GM19468 (cell line): ENCODE measurements around the gene GDAP2.

Experiments
- ATAC-seq: cut with Tn5 transposase; IDR thresholded peaks from one replicate; pipeline ENCODE4 v1.9.1; 2021; ENCODE audit warnings: mild to moderate bottlenecking, moderate library complexity, moderate number of reproducible peaks; ENCODE audit not compliant: unreplicated experiment; ENCODE audit errors: extremely low read depth

The GDAP2 gene

DNA sequence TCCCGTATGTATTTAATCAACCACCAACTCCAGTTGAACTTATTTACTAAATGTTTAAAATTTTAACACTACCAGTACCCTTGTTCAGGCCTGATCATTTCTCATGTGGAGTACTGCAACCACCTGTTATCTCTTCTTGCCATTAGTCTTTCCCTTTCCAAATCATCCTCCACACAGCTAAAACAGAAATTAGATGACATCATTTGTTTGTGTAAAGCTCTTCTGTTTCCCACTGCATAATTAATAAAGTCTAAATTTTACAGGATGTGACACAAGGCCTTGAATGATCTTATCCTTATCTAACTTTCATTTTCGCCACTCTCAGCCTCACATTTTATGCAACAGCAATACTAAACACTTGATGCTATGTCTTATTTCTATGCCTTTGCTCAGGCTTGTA, 24.4 kb downstream of the GDAP2 start:
- ATAC-seq, result no peak

DNA sequence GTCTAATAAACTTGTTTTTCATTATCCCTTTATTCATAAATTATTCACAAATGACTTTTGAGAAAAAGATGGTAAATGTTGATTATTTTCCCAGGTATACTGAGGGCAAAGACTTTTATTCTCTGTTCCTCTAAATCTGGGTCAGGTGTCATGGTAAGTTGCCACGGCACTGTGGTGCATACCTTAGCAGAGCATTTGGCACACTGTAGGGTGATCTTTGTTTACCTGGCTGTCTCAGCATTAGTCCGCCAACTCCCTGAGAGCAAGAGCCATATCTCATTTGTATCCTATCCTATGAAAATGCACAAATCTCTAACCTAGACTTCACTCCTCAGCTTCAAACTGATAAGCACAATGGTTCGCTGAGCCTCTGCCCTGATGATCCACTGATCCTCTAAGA, 24.9 kb downstream of the GDAP2 start:
- ATAC-seq, result no peak

DNA sequence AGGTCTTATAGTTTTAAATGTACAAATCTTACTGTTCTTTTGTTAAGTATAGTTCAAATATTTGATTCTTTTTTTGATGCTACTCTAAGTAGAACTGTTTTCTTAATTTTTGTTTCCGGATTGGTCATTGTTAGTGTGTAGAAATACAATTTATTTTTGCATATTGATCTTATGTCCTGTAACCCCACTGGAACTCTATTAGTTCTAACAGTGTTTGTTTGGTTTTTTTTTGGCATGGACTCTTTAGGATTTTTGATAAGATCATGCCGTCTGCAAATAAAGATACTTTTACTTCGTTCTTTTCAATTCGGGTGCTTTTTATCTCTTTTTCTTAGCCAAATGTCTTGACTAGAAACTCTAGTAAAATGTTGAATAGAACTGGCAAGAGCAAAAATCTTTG, 26.5 kb downstream of the GDAP2 start:
- no peak for ATAC-seq

DNA sequence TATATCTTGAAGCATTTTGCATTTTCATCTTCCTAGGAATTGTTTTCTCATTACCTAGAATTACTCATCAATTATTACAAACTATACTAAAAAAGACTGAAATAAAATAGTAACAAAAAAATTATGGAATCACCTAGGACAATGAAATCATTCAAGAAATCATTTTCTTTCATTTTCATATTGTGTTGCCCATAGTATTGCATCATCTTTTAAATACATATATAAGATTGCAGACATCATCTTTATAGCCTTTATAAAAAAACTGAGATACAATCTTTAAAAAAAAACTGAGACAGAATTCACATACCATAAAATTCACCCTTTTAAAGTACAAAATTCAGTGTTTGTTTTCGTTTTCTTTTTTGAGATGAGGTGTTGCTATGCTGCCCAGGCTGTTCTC, 29.6 kb downstream of the GDAP2 start:
- ATAC-seq, result no peak

DNA sequence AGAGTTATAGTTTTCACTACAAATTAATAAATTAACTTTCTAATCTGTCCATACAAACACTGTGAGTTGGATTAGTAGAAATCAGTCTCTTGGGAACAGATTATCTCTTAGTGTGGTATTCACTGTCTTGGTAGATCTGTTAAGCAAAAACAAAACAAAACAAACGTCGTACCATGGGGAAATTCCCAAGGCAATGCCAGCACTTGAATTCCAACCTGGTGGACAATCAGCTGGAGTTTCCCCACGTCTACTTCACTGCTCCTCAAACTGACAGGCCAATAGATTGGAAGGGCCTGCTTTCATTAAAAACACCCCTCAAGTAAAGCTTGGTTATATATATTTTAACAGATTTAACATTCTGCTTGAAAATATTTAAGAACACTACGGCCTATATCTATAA, 31.9 kb downstream of the GDAP2 start:
- no peak for ATAC-seq

DNA sequence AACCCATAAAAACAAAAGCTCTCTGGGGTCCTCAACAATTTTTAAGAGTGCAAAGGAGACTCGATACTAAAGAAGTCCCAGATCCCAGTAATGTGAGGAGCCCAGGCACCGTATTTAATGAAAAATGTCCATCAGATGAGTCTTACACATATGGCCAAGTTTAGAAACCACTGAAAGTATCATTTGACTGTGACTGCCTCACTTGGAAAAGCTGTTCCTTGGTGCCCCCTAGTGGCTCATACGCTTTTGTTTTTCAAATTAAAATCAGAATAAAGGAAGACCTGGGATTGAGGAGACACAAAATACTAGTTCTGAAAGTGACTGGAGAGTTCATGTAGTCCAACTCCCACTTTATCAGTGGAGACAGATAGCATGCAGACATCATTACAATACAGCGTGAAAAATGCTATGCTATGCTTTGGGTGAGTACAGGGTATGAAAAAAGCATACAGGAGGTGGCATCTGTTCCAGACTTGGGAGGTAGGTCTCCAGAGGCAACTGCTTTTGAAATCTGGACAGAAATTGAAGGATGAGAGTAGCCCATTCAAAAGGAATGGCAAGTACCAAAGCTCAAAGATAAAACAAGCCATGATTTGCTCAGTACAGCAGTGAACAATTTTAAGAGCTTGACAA, 33.8 kb downstream of the GDAP2 start:
- ATAC-seq, result no peak

DNA sequence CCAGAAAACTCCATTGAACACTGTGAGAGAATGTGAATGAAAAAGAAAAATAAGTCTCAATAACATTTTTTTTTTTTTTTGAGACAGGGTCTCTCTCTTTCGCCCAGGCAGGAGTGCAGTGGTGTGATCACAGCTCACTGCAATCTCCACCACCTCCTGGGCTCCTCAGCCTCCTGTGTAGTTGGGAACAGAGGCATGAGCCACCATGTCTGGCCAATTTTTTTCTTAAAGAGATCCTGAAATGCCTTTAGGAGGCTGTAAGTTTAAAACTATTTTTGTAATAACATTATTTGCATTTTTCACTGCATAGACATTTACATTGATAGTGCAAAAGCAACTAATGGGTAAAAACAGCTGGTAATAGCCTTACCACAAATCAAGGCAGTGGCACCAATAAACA, 35.3 kb downstream of the GDAP2 start:
- no peak for ATAC-seq

DNA sequence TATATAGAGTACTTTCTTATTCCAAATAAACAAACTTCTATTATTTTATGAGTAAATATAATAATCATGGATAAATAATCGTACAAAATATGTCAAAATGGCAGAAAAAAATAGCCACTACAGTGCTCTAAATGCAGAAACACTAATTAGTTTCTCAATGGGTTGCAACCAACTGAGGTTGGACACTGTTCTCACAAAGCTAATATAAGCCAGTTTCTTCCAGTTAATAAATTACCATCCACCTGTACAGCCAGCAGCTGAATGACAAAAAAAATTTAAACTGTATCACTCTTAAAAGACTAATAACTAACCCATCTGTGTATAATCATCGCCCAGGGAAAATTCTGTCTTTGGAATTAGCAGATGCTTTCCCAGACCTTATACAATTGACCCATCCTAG, 36.9 kb downstream of the GDAP2 start:
- no peak for ATAC-seq

DNA sequence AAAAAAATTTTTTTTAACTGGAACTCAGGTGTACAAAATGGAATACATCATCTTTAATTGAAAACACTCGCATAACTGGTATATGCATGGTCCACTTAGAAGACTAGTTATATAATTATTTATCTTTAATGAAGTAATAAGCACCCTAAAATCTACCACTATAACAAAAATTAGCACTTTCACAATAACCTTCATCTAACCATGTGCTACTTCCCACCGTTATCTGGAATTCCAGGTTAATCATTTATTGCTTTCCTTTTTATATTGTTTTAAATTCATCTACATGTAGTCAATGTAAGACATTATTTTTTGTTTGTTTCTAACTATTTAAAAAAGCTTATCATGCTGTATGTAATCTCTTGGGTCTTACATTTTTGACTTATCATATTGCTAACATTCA, 39.0 kb downstream of the GDAP2 start:
- no peak for ATAC-seq

DNA sequence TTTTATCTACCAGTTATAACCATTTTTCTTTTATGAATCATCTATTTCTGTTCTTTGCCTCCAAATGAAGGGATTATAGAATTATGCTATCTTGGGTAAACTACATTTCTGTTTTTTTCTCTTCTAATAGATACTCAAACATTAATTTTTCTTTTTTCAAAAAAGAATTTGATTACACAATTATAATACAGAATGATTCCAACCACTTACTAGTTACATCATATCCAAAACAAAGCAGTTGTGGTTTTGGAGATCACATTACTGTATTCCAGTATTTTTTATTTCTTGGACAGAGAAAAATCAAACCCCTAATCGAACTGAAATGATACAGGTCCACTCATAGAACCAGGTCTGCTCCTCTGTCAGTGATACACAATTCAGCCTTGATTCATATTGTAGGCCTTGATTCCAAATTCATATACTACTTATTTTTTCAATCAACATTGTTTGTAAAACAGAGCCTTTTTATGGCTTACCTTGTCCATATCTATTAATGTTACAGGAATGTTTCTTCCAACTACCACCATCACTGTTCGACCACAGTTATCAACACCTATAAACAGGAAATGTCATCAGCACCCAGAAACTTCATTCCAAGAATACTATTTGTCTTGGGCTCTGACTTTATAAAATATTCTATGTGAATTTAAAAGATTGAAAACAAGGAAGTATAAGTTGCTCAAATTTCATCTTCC, 43.2 kb downstream of the GDAP2 start:
- ATAC-seq, result no peak

DNA sequence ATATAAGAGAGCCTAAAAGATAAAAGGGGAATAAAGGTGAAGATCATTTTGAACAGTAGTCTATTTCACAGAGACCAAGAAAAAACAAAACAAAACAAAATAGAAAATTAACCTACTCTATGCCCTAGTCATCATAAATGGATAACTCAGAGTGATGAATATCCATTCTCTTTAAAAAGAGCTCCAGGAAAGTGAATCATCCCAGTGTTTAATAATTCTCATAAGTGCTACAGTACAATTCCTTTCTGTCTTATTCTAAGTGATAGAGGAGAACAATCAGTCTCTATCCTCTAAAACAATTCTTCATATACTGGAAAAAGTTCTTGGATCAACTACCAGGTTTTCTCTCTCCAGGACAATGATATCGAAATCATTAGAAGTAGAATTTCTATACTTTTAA, 45.8 kb downstream of the GDAP2 start:
- no peak for ATAC-seq

DNA sequence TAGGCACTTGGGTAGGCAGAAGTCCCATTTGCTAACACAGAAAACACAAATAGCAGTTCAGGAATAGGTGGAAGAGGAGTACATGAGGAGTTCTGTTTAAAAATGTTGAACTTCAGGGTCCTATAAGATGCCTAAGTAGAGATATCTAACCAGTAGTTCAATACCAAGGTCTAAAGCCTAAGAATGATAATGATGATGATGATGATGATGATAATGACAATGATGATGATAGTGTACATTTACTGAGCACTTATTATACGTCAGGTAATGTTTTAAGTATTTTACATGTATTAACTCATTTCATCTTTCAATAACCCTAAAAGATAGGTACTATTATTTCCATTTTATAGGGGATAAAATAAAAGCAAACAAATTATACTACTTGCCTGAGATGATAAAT, 50.1 kb downstream of the GDAP2 start:
- ATAC-seq, result no peak

DNA sequence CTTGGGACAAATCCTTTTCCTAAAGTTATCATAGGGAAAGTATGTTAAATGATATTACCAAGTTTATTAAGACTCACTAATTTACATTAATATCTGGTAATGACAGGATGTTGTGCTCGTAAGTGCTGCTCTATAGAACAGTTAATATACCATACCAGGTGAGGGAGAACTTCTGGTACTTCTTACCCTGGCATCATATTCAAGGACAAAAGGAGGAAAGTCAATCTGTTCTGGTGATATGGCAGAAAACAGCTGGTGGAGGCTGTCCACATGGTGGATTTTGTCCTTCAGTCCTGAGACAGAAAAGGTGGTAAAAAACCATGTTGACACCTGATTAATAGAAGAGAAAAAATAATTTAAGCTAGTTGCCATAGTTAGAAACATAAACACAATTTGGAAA, 51.6 kb downstream of the GDAP2 start:
- no peak for ATAC-seq

DNA sequence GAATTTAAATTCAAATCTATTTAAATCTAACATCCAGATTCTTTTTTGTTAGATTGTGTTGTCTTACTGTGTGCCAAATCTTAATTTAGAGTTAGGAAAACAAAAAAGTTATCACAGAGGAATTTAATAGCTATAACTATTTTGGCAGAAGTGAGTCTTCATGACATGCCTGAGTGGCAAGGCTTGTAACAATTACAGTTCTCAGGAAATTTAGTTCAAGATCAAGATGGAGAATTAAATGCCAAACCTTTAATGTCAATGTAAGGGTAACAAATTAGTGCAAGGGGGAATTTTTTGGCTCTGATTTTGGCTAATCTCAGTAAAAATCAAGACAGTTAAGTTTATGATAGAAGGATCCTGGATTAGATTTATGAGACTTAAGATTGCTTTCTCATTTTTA, 58.4 kb downstream of the GDAP2 start:
- ATAC-seq, result no peak

DNA sequence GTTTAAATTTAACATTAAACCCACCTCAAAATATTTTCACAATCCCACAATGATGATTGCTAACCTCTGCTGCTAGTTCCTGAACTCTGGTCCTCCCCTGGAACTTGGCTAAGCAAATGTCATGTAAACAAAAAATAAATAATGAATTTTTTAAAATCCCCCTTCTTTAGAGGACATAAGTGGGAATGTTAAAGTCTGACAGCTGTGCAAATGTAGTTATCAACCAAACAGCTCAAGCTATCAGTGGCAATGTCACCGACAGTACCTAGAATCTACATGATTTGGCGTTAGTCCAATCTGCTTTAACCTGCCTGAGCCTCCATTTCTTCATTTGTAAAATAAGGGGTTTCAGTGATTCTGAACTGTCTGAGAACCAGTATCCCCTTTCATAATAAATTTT, 67.7 kb downstream of the GDAP2 start:
- ATAC-seq, result no peak

DNA sequence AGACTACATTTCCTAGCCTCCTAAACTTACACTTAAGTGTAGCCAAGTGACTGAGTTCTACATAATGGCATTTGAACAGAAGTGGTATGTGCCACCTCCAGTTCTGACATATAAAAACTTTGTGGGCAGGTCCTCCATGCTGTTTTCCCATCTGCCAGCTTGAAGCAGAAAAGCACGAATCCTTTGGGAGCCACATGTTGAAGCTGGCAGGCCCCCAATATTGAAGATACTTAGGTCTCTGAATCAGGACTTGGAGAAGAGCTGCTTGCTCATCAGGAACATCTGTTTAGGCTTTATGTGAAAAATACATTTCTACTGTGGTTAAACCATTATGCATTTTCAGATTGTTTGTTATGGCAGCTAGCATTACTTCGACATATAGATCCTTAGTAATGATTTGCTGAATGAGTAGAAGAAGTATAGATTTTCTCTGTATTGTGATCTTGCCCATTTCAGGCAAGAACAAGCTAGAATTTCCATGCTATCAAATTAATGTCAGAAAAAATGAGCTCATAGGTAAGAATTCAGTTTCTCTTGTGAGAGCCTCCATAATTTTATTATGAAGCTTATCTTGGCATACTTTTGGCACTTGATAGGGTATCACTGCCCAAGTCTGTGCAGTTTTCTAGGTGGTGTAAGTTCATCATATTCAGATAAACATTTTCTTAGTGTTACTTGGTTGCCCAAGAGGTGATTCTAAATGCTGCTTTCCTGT, 68.4 kb downstream of the GDAP2 start:
- ATAC-seq, result no peak

DNA sequence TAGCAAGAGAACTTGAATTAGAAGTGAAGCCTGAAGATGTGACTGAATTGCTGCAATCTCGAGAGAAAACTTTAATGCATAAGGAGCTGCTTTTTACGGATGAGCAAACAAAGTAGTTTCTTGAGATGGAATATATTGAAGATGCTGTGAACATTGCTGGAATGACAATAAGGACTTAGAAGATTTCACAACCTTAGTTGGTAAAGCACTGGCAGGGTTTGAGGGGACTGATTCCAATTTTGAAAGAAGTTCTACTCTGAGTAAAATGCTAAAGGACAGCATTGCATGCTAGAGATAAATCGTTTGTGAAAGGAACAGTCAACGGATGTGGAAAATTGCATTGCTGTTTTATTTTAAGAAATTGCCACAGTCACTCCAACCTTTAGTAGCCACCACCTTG, 69.5 kb downstream of the GDAP2 start:
- ATAC-seq, result no peak

DNA sequence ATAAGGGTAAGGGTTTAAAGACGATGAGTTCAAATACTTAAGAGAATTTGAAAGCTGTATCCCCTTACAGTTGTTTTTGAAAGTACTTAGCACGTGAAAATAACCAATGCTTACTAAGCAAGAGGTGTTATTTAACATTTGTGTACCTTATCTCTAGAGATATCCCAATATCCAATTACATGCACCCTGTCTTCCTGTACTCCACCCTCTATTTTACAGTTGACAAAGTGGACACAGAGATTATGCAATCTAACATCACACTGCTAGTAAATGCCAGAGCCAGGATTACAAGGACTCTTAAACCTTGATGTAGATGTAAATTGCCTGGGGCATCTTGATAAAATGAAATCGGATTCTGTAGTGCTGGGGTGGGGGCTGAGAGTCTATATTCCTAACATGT, 72.0 kb downstream of the GDAP2 start:
- ATAC-seq, result no peak

DNA sequence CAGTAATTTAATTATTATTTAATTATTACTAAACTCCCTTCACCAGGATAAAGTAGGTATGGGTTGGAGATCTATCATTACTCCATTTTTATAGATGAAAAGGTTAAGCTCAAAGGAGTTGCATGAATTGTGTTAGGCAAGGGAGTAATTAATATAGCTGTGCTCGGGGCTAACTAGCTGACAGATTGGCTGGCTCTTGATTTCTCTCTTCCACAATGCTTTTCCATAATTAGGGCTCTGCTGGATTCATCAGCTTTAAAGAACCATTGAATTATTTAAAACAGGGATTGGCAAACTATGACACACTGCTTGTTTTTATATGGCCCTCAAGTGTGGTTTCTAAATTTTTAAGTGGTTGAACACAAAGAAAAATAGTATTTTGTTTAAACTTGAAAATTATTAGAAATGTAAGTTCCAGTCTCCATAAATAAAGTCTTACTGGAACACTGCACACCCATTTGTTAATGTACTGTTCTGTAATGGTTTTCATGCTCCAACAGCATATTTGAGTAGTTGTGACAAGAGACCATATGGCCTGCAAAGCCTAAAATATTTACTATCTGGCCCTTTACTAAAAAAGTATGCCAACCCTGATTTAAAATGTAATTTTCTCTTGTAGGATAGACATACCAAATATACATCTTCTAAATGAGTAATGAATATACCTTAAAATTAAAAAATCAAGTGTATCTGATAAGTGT, 76.4 kb downstream of the GDAP2 start:
- ATAC-seq, result no peak

DNA sequence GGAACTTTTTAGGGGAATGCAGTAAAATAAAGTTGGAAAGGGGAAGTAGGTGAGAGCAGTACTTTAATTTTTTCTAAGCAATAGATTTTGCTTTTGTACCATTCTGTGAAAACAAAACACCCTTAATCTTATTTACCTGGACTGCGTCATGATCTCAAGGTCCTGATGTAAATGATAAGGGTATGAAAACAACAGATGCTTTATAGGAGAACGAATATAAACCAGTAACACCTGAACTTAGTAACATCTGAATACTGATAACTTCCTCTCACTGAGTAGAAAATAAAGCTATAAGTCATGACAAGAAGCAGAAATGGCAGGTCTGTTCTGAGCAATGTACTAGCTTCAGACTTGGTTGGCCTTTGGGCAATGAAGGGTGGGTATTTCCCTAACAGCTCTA, 77.7 kb downstream of the GDAP2 start:
- no peak for ATAC-seq
